Stimulated activated CD8-positive, alpha-beta memory T cell treated with anti-CD3 and anti-CD28 coated beads, Interleukin-7, amount 100 ng/mL, for 1 hour (primary cell): ENCODE measurements around the gene PRELP.

Source experiments
- DNase-seq, 2 donors: peaks; one replicate each; pipeline ENCODE4 v3.0.0-alpha.2; 2020; ENCODE audit warnings: low read depth in 2 of 2

Gene PRELP

GRCh38 chr1:203477748-203478147, 2.1 kb downstream of the PRELP start:
- DNase-seq, result no peak

DNA sequence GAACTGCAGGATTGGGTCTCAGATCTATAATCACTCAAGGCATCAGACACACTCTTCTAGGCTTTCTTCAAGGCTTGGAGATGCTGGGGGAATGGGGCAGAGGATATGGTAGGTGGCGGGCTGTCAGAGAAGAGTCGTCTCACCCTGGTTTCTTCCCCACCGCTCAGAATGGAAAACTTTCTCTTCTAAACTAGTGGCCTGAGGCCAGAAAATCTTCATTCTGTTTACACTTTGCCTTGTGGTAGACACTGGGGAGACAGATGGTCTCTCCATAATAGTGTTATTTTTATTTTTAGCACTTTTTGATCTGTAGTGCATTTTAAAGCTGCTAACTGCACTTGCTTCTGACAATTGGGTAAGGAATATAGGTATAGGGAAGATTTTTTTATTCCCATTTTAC, 2.6 kb downstream of the PRELP start:
- no peak for DNase-seq

DNA sequence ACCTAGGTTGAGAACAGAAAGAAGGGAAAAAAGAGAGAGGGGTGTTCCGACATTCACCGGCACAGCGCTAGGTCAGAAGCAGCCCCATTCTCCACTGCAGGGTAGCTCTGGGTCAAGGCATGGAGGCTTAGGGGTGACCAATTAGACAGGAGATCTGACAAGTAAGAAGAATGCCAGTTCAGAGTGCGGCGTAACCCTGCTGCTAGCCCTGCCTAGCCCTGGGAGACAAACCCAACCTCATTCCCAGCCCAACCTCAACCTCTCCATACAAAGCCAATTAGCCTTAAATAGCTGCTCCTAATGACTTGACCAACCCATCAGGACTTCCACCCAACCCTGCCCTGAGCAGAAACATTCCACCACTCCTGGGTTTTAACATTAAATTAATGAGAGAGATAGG, 3.4 kb downstream of the PRELP start:
- no peak for DNase-seq

DNA sequence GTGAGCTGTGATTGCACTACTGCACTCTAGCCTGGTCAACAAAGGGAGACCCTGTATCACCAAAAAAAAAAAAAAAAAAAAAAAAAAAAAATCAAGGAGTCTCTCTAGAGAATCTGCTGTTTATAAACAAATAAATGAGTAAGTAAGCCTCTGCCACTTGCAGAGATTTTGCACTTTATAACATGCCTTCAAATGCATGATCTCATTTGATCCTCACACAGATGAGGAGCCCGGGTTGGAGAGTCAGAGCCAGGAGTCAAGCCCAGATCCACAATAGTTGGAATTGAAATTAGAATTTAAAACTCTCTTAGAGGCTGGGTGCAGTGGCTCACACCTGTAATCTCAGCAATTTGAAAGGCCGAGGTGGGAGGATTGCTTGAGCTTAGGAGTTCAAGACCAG, 4.0 kb downstream of the PRELP start:
- DNase-seq, result no peak

DNA sequence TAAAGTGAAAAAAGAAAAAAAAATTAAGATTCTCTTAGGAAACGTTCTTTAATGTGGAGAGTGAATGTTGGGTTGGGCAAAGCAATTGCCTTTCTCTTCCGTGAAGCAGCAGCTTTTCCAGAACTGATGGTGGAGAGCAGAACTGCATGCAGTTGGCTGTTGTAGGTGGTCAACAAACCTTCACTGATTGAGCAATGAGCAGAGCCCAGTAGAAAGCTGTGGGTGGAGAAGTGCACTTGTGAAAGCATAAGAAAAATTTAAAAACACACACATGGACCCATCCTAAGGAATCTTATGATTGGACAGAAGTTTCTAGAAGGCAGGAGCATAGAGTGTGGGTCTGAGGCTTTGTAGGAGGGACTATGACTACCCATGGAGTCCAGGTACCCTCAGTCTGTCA, 4.5 kb downstream of the PRELP start:
- DNase-seq, result no peak

GRCh38 chr1:203480525-203481084, 5.0 kb downstream of the PRELP start:
- DNase-seq, result peak; percentile 19 to 26

DNA sequence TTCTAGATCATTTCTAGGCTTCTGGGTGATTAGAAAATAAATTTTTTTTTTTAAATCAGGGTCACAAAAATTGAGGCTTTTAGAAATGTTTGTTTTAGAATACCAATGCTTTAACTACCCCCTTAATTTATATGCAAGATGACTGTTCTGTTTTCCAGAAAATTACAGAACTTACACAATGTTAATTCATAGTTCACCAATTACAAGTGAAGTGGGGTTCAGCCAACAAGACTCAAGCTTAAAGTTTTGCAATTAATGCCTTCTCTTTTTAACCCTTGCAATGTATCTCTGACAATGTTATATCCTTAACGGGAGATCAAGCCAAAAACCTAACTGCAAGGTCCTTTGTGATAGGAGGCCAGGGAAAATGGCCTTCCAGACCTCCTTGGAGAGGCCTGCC, 5.6 kb downstream of the PRELP start:
- DNase-seq, result no peak

DNA sequence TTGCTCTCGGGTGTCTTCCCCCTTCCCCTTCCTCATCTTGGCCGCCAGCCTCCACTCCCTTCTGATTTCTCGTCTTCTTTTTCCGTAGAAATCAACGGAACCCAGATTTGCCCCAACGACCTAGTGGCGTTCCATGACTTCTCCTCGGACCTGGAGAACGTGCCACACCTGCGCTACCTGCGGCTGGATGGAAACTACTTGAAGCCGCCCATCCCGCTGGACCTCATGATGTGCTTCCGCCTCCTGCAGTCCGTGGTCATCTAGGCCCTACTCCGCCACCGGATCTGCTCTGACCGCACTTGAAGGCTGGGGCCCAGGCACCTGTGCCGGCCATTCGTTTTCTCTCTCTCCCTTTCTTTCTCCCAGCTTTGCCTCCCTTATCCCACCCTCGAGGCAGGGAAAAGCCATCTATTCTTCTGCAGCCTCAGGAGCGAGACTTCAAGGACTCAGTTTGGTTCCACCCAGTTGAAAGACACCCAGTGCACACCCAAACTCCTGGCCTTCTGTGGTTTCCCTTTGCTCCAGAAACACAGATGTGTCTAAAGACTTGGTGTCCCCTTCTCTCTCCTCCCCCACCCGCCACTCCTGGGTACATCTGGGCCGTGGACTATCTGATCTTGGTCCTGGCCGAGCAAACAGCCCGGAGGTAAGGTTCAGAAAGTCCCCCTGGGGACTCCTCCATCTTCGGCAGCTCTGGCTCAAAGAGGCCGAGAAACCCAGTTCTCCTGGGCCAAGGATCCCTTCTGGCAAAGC, 11.2 kb downstream of the PRELP start:
- DNase-seq, result no peak

DNA sequence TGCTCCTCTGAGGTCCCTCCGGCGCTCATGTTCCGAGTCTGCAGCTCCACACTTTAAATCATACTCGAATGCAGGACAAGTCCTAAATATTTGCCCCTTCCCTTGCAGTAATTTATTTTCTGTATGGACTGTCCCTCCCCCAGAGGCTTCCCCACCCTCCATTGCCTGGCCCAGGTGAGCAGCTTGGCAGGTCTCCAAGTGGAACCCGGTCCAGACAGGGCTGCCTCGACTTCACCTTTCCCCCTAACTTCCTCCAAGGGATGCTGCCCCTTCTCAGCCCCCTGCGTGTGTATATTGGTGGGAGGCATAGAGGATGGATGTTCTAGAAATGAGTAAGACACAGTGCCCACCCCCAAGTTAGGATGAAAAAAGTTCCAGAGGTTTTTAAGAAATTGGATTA, 12.9 kb downstream of the PRELP start:
- no peak for DNase-seq

- DNase-seq, result no peak
Measured at GRCh38 chr1:203490607-203491006, 15.0 kb downstream of the PRELP start.

DNA sequence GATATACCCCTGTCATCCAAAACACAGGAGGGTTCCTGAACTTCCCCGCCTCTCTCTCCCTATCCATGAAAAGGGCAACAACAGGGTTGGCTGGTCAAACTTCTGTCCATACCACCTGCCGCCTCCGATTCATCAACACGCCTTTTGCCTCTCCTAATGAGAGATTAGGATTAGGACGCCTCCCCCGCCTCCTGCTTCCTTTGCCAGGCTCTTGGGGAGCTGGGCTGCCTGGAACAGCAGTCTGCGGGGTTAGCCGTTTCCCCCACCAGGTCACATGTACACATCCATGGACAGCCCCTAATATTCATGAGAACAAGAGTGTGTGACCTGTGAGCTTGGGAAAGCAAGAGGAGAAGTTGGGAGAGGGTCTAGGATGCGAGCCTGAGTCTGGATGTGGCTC, 16.1 kb downstream of the PRELP start:
- no peak for DNase-seq

- DNase-seq, result no peak
Measured at GRCh38 chr1:203492082-203492747, 16.6 kb downstream of the PRELP start.

DNA sequence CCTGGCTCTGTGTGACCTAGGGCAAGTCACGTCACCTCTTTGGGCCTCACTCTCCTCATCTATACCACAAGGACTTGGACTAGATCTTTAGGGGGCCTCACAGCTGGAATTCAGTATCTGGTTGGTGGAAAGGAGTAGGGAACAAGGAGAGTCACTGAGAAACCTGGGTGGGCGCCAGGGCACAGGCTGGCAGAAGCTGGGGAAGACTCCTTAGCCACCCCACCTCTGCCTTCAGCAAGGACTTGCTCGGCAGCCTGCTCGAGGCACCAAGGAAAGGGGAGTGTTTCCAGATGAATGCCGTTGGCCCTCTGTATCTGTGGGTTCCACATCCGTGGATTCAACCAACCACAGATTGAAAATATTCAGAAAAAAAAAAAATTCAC, 17.1 kb downstream of the PRELP start:
- no peak for DNase-seq

DNA sequence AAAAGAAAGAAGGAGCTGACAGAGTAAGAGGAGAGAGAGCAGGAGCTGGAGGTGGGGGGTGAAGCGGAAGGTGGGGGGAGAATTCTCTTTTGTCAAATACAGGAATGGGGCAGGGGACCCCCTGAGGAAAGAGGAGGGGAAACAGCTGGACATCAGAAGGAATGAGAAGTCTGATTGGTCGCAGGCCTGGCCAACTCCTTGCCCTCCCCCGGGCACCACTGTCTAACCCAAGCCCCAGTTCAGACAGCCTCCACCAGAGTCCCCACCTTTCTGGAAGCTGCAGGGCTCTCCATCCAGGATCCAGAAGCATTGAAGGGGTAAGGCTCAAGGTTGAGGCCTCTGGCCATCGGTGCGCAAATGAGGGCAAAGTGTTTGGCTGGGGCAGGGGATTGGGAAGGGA, 18.3 kb downstream of the PRELP start, which contains the start of gene OPTC:
TSS of gene OPTC (plus strand) at position 253 of the 400 bp plus-strand sequence. CDS start 1,853 bp downstream, outside the sequence.
- no peak for DNase-seq

- no peak for DNase-seq
Measured at GRCh38 chr1:203495845-203496244, 20.2 kb downstream of the PRELP start.

- DNase-seq, result no peak
Measured at GRCh38 chr1:203497269-203497777, 21.7 kb downstream of the PRELP start.

- DNase-seq, result no peak
Measured at GRCh38 chr1:203499643-203500278, 24.2 kb downstream of the PRELP start.

GRCh38 chr1:203500279-203500678, 24.7 kb downstream of the PRELP start:
- no peak for DNase-seq

DNA sequence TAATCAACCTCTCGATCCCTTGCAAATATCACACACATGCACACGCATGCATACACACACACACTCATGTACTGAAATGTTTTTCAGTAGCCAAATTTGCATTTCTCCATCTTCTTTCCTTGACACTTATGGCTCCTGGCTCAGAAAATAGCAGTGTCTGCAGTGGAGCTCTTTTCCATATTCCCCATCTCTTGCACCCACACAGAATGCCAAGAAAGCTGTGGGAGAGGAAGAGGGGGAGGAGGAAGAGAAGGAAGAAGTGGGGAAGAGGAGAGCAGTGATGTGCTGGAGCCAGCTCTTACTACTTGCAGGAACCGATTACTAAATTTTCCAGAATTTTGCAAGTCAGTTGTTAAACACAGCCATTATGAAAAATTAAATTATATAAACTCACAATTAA, 28.2 kb downstream of the PRELP start:
- no peak for DNase-seq

DNA sequence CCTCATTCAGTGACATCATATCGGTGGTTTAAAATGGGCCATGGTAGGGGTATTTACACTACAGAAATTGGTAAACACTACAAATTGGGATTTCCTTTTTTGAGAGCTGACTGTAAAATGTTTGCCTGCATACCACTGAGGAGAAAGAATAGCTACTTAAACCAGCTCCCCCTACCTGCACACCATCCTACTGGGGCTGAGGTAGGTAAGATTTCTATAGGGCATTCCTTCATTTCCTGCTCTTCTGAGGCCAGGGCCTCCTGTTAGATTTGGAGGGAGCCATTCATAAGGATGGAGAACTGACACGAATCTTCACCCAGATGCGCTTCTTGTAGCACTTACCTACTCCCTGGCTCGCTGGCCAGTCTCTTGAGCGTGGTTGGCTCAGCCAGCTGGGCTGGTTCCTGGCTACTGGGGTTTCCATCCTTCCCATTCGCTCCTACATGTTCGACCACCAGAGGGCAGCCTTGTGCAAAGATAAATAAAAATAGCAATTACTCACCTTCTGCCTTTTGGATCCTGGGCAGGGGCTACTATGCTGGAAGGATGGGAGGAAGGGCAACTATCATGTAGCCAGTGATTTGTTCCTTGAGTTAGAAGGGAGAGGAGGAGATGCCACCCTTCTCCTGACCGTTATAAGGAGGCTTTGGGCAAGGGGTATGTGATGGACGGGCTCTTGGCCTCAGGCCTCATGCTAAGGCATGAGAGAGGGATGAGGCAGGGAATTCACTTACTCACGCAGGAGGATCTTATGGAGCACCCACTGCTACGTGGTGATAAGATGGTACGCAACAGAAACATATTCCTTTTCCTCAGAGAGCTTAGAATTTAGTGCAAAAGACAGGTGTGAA, 29.0 kb downstream of the PRELP start:
- peak; percentile 48 to 60 for DNase-seq

DNA sequence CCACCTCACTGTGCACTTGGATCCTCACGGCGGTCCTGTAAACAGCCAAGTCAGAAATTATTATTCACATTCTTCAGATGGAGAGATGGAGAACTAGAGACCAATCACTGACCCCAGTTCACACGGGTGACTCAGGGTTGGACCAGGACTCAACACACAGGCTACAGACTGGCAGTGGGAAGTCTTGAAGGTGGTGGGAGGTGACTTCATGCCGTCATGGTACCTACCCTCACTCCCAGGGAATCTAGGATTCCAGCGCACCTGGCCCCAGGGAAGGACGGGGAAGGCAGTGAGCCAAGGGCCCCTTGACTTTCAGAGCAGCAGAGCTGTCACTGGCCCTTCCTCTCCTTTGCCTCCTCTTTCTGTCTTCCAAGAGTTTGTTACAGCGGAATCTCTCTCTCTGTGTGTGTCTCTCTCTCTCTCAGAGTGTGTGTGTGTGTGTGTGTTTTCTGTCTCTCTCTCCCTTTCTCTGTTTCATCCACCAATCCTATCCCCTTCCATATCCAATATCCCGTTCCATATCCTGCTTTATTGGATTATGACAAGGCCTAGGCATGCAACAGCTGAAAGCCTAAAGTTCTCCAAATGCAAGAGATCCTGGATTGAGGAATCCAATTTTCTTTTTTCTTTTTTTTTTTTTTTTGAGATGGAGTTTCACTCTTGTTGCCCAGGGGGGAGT, 30.1 kb downstream of the PRELP start:
- no peak for DNase-seq
